GM19239 (cell line): ENCODE data around the gene ZDHHC17.

Source experiments
- DNase-seq: peaks from one replicate; pipeline ENCODE4 v3.0.0; 2011; ENCODE audit warnings: low spot score; ENCODE audit not compliant: insufficient read length
- FAIRE-seq: peaks from 2 replicates; lab custom pipeline; 2011; peaks lifted over from hg19 to GRCh38; lab: Jason Lieb, UNC

Gene ZDHHC17

GRCh38 chr12:76899522-76899921, 135.6 kb downstream of the ZDHHC17 start:
- no peak for FAIRE-seq
- DNase-seq, result no peak

- FAIRE-seq (no peak), DNase-seq (no peak)
These were observed 137.9 kb downstream of the ZDHHC17 start for GRCh38 chr12:76901628-76902380.
